HCT116 (cell line): ENCODE data around the gene SHISAL2A. TPM values are rescaled to one million over a fixed set of nuclear protein-coding genes. Genes with fewer than 3 reads are reported as not detected.

ENCODE experiments used
- ATAC-seq: fragments of 200-7000 bp; cut with Tn5 transposase; 2 replicates; pipeline ENCODE4 v1.9.1; 2020; ENCODE audit warnings: mild to moderate bottlenecking, moderate library complexity
- BruUV-seq: library from RNA; stranded (reverse); fragments of 400-500 nt; replicated peaks from 2 replicates; lab custom pipeline; 2021; lab: Mats Ljungman, UMichigan
- CTCF ChIA-PET: fragments of 300-600 bp; sonication (Branson Sonifier 250); formaldehyde crosslinking; loops from one replicate; lab custom pipeline; 2021; ENCODE audit warnings: antibody characterized with exemption; lab: Charles Lee
- POLR2A ChIA-PET: fragments of 300-600, 350-600 bp; sonication (Branson Sonifier 250); formaldehyde crosslinking; loops from one replicate; lab custom pipeline; 2021; ENCODE audit warnings: antibody characterized with exemption; lab: Charles Lee
- RAD21 ChIA-PET, 2 experiments: fragments of 300-600 bp; sonication (Branson Sonifier 250); formaldehyde crosslinking; loops; one replicate each; lab custom pipeline; 2023; ENCODE audit warnings: low total read pairs in 2 of 2; ENCODE audit not compliant: uncharacterized antibody in 2 of 2, unreplicated experiment in 2 of 2, low non-redundant PET in 1 of 2; lab: Charles Lee
- DNase-seq: peaks from one replicate; pipeline ENCODE4 v3.0.0-alpha.2; 2010; ENCODE audit warnings: low read depth, low spot score
- H2AFZ ChIP-seq: fragments of 200-600 bp; shearing (Covaris generic), sonication (generic); 2 replicates; pipeline ENCODE4 v1.6.1; 2017; ENCODE audit warnings: low read depth, mixed run types, mixed read lengths, antibody characterized with exemption, low read length; ENCODE audit not compliant: poor library complexity, severe bottlenecking
- H3K27ac ChIP-seq: 2 replicates; pipeline ENCODE4 v1.5.1; 2012; ENCODE audit warnings: low read depth, low read length
- H3K27me3 ChIP-seq: fragments of 200-600 bp; sonication (generic); 2 replicates; pipeline ENCODE4 v1.6.1; 2016; ENCODE audit warnings: mixed run types, low read length, mixed read lengths; ENCODE audit not compliant: insufficient read depth
- H3K36me3 ChIP-seq, 2 experiments: fragments of 200-500 bp in 1 of 2; fragments of 200-600 bp in 1 of 2; sonication (Bioruptor generic) in 1 of 2; sonication (generic) in 1 of 2; 2 replicates each; pipeline versions ENCODE4 v1.5.1 to v1.6.1; 2014 to 2016; ENCODE audit warnings: low read length in 2 of 2, inconsistent platforms in 1 of 2, mixed read lengths in 1 of 2, mixed run types in 1 of 2; ENCODE audit not compliant: insufficient read depth in 2 of 2, control insufficient read depth in 1 of 2
- H3K4me1 ChIP-seq, 2 experiments: fragments of 200-600 bp in 1 of 2; sonication (generic) in 1 of 2; 2 replicates each; pipeline versions ENCODE4 v1.5.1 to v1.6.1; 2012 to 2017; ENCODE audit warnings: low read length in 2 of 2, inconsistent platforms in 1 of 2, mild to moderate bottlenecking in 1 of 2, mixed read lengths in 1 of 2, mixed run types in 1 of 2, moderate library complexity in 1 of 2; ENCODE audit not compliant: insufficient read depth in 2 of 2, control insufficient read depth in 1 of 2
- H3K4me2 ChIP-seq: fragments of 200-600 bp; sonication (generic); 2 replicates; pipeline ENCODE4 v1.6.1; 2017; ENCODE audit warnings: mixed run types, low read length, mixed read lengths
- H3K4me3 ChIP-seq, 2 experiments: fragments of 200-600 bp in 1 of 2; sonication (generic) in 1 of 2; replicated peaks in 1 of 2; 2 replicates each; pipeline ENCODE4 v1.5.1; 2011 to 2016; ENCODE audit warnings: low read length in 2 of 2, control low read depth in 1 of 2, low read depth in 1 of 2, mild to moderate bottlenecking in 1 of 2, mixed read lengths in 1 of 2, mixed run types in 1 of 2
- H3K79me2 ChIP-seq: fragments of 200-600 bp; sonication (generic); 2 replicates; pipeline ENCODE4 v1.6.1; 2017; ENCODE audit warnings: mild to moderate bottlenecking, mixed run types, low read length, moderate library complexity, mixed read lengths; ENCODE audit not compliant: insufficient read depth
- H3K9ac ChIP-seq: fragments of 200-600 bp; sonication (generic); 2 replicates; pipeline ENCODE4 v1.6.1; 2016; ENCODE audit warnings: low read length, mixed read lengths
- H3K9me2 ChIP-seq: fragments of 200-600 bp; sonication (generic), shearing (Covaris generic); 2 replicates; pipeline ENCODE4 v1.6.1; 2017; ENCODE audit warnings: mixed run types, mild to moderate bottlenecking, moderate library complexity; ENCODE audit not compliant: insufficient read depth
- H3K9me3 ChIP-seq, 2 experiments: fragments of 200-500 bp in 1 of 2; fragments of 200-600 bp in 1 of 2; sonication (Bioruptor generic) in 1 of 2; sonication (generic) in 1 of 2; 2 replicates each; pipeline ENCODE4 v1.6.1; 2014 to 2017; ENCODE audit warnings: low read length in 2 of 2, mixed read lengths in 2 of 2, inconsistent platforms in 1 of 2, low read depth in 1 of 2, mild to moderate bottlenecking in 1 of 2, mixed run types in 1 of 2, moderate library complexity in 1 of 2; ENCODE audit not compliant: control insufficient read depth in 1 of 2, insufficient read depth in 1 of 2
- H4K20me1 ChIP-seq: fragments of 200-600 bp; sonication (generic), shearing (Covaris generic); 2 replicates; pipeline ENCODE4 v1.6.1; 2017; ENCODE audit warnings: mixed run types, mild to moderate bottlenecking, moderate library complexity; ENCODE audit not compliant: insufficient read depth
- ELF1 ChIP-seq: IDR thresholded peaks from 2 replicates; pipeline ENCODE4 v1.6.1; 2012; ENCODE audit warnings: low read depth, borderline replicate concordance
- JUND ChIP-seq: IDR thresholded peaks from 2 replicates; pipeline ENCODE4 v1.6.1; 2012
- POLR2A ChIP-seq: IDR thresholded peaks from 2 replicates; pipeline ENCODE4 v1.7.0; 2011; ENCODE audit warnings: borderline replicate concordance; ENCODE audit not compliant: insufficient read depth, insufficient read length; ENCODE audit errors: extremely low read depth
- POLR2AphosphoS5 ChIP-seq: IDR thresholded peaks from 2 replicates; pipeline ENCODE4 v1.6.1; 2011; ENCODE audit warnings: mild to moderate bottlenecking, low read depth, low read length, moderate library complexity
- RAD21 ChIP-seq: IDR thresholded peaks from 2 replicates; pipeline ENCODE4 v1.6.1; 2012; ENCODE audit warnings: low read depth, mild to moderate bottlenecking
- SIN3A ChIP-seq: IDR thresholded peaks from 2 replicates; pipeline ENCODE4 v1.6.1; 2012; ENCODE audit warnings: low read depth
- SRF ChIP-seq: IDR thresholded peaks from 2 replicates; pipeline ENCODE4 v1.6.1; 2012; ENCODE audit warnings: low read depth
- YY1 ChIP-seq: IDR thresholded peaks from 2 replicates; pipeline ENCODE4 v1.6.1; 2011; ENCODE audit warnings: low read length, low read depth, moderate library complexity, mild to moderate bottlenecking; ENCODE audit not compliant: insufficient replicate concordance; ENCODE audit errors: extremely low read depth
- ZNF274 ChIP-seq: fragments of 200-500 bp; sonication (Bioruptor generic); IDR thresholded peaks from 2 replicates; pipeline ENCODE4 v1.6.1; 2014; ENCODE audit warnings: mild to moderate bottlenecking, low read depth, low read length, inconsistent platforms
- intact Hi-C: fragments of 100-400 bp; cut with micrococcal nuclease; formaldehyde crosslinking; loops from 2 replicates; pipeline ENCODE4 v1.10.0; 2022
- total RNA-seq: library from RNA; stranded (reverse); gene quantifications from one replicate; pipeline ENCODE4 v1.2.1, GENCODE V29; 2021; ENCODE audit not compliant: unreplicated experiment
- TF ChIP-seq, protein P1 (sequence below): IDR thresholded peaks from 2 replicates; pipeline ENCODE4 v1.6.1; 2012
- TF ChIP-seq, protein P2 (sequence below): IDR thresholded peaks from 2 replicates; pipeline ENCODE4 v1.6.1; 2012; ENCODE audit warnings: low read depth

Gene SHISAL2A
- total RNA-seq, 1 experiment from 2014 or later, result not detected

DNA sequence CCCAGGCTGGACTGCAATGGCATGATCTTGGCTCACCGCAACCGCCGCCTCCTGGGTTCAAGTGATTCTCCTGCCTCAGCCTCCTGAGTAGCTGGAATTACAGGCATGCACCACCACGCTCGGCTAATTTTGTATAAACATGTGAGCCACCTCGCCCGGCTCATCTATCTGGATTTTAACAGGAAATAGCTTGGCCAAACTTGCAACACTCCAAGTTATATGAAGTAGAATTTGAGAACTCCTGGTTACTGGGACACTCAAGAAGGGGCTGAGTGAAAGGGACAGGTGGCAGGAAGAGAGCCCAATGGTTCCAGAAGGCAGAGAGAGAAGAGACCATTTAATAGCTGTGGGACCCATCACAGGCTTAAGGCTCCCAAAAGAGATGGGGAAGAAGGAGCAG lies 33.7 kb upstream of the SHISAL2A start (continued):
- TF ChIP-seq, protein P1, sequence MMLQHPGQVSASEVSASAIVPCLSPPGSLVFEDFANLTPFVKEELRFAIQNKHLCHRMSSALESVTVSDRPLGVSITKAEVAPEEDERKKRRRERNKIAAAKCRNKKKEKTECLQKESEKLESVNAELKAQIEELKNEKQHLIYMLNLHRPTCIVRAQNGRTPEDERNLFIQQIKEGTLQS, result no peak
- no peak for TF ChIP-seq JUND

GRCh38 chr1:52600533-52601179 lies 32.3 kb upstream of the SHISAL2A start:
- intact Hi-C loops, result no loop called here
- POLR2A ChIA-PET, result no interaction called here

More at GRCh38 chr1:52600533-52601179, 32.3 kb upstream of the SHISAL2A start:
- H3K4me3 ChIP-seq, result no peak overlapping the region
- no TSS peak for BruUV-seq
- no peaks in the 10 kb centered on the region for H3K79me2 ChIP-seq
- H3K9ac ChIP-seq, result no peak overlapping the region
- ATAC-seq (no peak), DNase-seq (no peak)
- ChIA-PET CTCF (no interaction called here), RAD21 (no interaction called here)
- no peaks in the 10 kb centered on the region for H3K27me3 ChIP-seq
- H3K4me2 ChIP-seq, result no peak overlapping the region
- no peak overlapping the region for H2AFZ ChIP-seq
- no peaks in the 10 kb centered on the region for H3K9me2 ChIP-seq
- no peaks in the 10 kb centered on the region for H3K36me3 ChIP-seq
- no peak overlapping the region for H3K27ac ChIP-seq
- H4K20me1 ChIP-seq, result no peaks in the 10 kb centered on the region
- H3K4me1 ChIP-seq, result no peaks in the 10 kb centered on the region
- no peaks in the 10 kb centered on the region for H3K9me3 ChIP-seq
- TF ChIP-seq, protein P2, sequence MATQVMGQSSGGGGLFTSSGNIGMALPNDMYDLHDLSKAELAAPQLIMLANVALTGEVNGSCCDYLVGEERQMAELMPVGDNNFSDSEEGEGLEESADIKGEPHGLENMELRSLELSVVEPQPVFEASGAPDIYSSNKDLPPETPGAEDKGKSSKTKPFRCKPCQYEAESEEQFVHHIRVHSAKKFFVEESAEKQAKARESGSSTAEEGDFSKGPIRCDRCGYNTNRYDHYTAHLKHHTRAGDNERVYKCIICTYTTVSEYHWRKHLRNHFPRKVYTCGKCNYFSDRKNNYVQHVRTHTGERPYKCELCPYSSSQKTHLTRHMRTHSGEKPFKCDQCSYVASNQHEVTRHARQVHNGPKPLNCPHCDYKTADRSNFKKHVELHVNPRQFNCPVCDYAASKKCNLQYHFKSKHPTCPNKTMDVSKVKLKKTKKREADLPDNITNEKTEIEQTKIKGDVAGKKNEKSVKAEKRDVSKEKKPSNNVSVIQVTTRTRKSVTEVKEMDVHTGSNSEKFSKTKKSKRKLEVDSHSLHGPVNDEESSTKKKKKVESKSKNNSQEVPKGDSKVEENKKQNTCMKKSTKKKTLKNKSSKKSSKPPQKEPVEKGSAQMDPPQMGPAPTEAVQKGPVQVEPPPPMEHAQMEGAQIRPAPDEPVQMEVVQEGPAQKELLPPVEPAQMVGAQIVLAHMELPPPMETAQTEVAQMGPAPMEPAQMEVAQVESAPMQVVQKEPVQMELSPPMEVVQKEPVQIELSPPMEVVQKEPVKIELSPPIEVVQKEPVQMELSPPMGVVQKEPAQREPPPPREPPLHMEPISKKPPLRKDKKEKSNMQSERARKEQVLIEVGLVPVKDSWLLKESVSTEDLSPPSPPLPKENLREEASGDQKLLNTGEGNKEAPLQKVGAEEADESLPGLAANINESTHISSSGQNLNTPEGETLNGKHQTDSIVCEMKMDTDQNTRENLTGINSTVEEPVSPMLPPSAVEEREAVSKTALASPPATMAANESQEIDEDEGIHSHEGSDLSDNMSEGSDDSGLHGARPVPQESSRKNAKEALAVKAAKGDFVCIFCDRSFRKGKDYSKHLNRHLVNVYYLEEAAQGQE, result no peak
- no peak for TF ChIP-seq RAD21
- no peak for TF ChIP-seq ZNF274
- TF ChIP-seq YY1, result no peak
- no peak for TF ChIP-seq POLR2AphosphoS5
- no peak for TF ChIP-seq POLR2A
- no peak for TF ChIP-seq SIN3A
- TF ChIP-seq SRF, result no peak
- TF ChIP-seq ELF1, result no peak
